Endothelial cell of umbilical vein (primary cell): ENCODE measurements around the gene KASH5. TPM values are rescaled to one million over a fixed set of nuclear protein-coding genes. Genes with fewer than 3 reads are reported as not detected.

Source experiments
- BruUV-seq: library from RNA; stranded (reverse); fragments of 400-500 nt; replicated peaks from 2 replicates; lab custom pipeline; 2021; lab: Mats Ljungman, UMichigan
- CTCF ChIA-PET: fragments of 300-600, 350-600 bp; sonication (Branson Sonifier 250); formaldehyde crosslinking; loops from one replicate; lab custom pipeline; 2021; ENCODE audit warnings: antibody characterized with exemption, inconsistent platforms; lab: Charles Lee
- POLR2A ChIA-PET: fragments of 300-600, 350-600 bp; sonication (Branson Sonifier 250); formaldehyde crosslinking; loops from one replicate; lab custom pipeline; 2021; ENCODE audit warnings: antibody characterized with exemption, inconsistent platforms; lab: Charles Lee
- DNase-seq: peaks from one replicate; pipeline ENCODE4 v3.0.0-alpha.2; 2011; ENCODE audit warnings: low read depth, low spot score
- FAIRE-seq: peaks from 2 replicates; lab custom pipeline; 2011; peaks lifted over from hg19 to GRCh38; lab: Jason Lieb, UNC
- H2AFZ ChIP-seq: 2 replicates; pipeline ENCODE4 v1.6.0; 2012; ENCODE audit warnings: low read depth, low read length, control low read depth, inconsistent platforms
- H3K27ac ChIP-seq: 2 replicates; pipeline ENCODE4 v1.5.1; 2011; ENCODE audit warnings: low read depth, mild to moderate bottlenecking, control low read depth, low read length, moderate library complexity; ENCODE audit not compliant: insufficient read depth
- H3K27me3 ChIP-seq, 2 experiments: 2 replicates each; pipeline versions ENCODE4 v1.6.0 to v1.6.1; 2011; ENCODE audit warnings: low read length in 2 of 2, mixed read lengths in 1 of 2; ENCODE audit not compliant: control insufficient read depth in 2 of 2, insufficient read depth in 2 of 2
- H3K36me3 ChIP-seq, 2 experiments: 2 replicates in 1 of 2; 3 replicates in 1 of 2; pipeline ENCODE4 v1.5.1; 2011; ENCODE audit warnings: low read length in 2 of 2, mild to moderate bottlenecking in 1 of 2, moderate library complexity in 1 of 2; ENCODE audit not compliant: control insufficient read depth in 2 of 2, insufficient read depth in 2 of 2; ENCODE audit errors: extremely low read depth in 1 of 2
- H3K4me1 ChIP-seq: 3 replicates; pipeline ENCODE4 v1.5.1; 2011; ENCODE audit warnings: mild to moderate bottlenecking, low read length; ENCODE audit not compliant: control insufficient read depth, insufficient read depth; ENCODE audit errors: extremely low read depth
- H3K4me2 ChIP-seq: 2 replicates; pipeline ENCODE4 v1.6.1; 2011; ENCODE audit warnings: low read length, control low read depth, mixed read lengths; ENCODE audit not compliant: insufficient read depth
- H3K4me3 ChIP-seq, 3 experiments: fragments of 200-600 bp in 1 of 3; sonication (generic), shearing (Covaris generic) in 1 of 3; replicated peaks in 1 of 3; 2 replicates each; pipeline ENCODE4 v1.5.1; 2011 to 2016; ENCODE audit warnings: control low read depth in 3 of 3, low read length in 3 of 3, mild to moderate bottlenecking in 2 of 3, inconsistent platforms in 1 of 3, low read depth in 1 of 3, moderate library complexity in 1 of 3; ENCODE audit not compliant: insufficient read depth in 1 of 3
- H3K79me2 ChIP-seq: 2 replicates; pipeline ENCODE4 v1.6.0; 2012; ENCODE audit warnings: low read length, inconsistent platforms; ENCODE audit not compliant: control insufficient read depth, insufficient read depth
- H3K9ac ChIP-seq: replicated peaks from 2 replicates; pipeline ENCODE3; 2011; ENCODE audit warnings: low read length, control low read depth; ENCODE audit not compliant: insufficient read depth; ENCODE audit errors: extremely low read depth
- H3K9me1 ChIP-seq: replicated peaks from 3 replicates; pipeline ENCODE4 v1.6.0; 2011; ENCODE audit warnings: mild to moderate bottlenecking, low read length; ENCODE audit not compliant: control insufficient read depth, insufficient read depth; ENCODE audit errors: extremely low read depth
- H3K9me3 ChIP-seq: replicated peaks from 2 replicates; pipeline ENCODE4 v1.5.1; 2012; ENCODE audit warnings: low read length, inconsistent platforms; ENCODE audit not compliant: control insufficient read depth, insufficient read depth
- H4K20me1 ChIP-seq: replicated peaks from 2 replicates; pipeline ENCODE3; 2011; ENCODE audit warnings: mild to moderate bottlenecking, low read length; ENCODE audit not compliant: control insufficient read depth, insufficient read depth; ENCODE audit errors: extremely low read depth
- EZH2 ChIP-seq: IDR thresholded peaks from 2 replicates; pipeline ENCODE4 v1.6.1; 2012; ENCODE audit warnings: borderline replicate concordance, low read depth, mild to moderate bottlenecking, moderate library complexity, low read length, inconsistent platforms; ENCODE audit not compliant: severe bottlenecking
- FOS ChIP-seq: IDR thresholded peaks from 2 replicates; pipeline ENCODE4 v1.6.1; 2011; ENCODE audit warnings: mild to moderate bottlenecking, low read length, moderate library complexity, borderline replicate concordance; ENCODE audit not compliant: insufficient read depth
- GATA2 ChIP-seq: IDR thresholded peaks from 2 replicates; pipeline ENCODE4 v1.7.0; 2011; ENCODE audit warnings: low read depth, mild to moderate bottlenecking, moderate library complexity, mixed read lengths, low read length; ENCODE audit not compliant: insufficient read length, insufficient read depth
- JUN ChIP-seq: IDR thresholded peaks from 2 replicates; pipeline ENCODE4 v1.6.1; 2011; ENCODE audit warnings: borderline replicate concordance, low read depth; ENCODE audit not compliant: insufficient read length, insufficient read depth
- MAX ChIP-seq: IDR thresholded peaks from 2 replicates; pipeline ENCODE4 v1.6.1; 2011; ENCODE audit not compliant: insufficient read depth, insufficient read length
- POLR2AphosphoS5 ChIP-seq: IDR thresholded peaks from 2 replicates; pipeline ENCODE4 v1.6.1; 2012; ENCODE audit warnings: low read depth, mild to moderate bottlenecking, control low read depth, low read length, moderate library complexity; ENCODE audit not compliant: insufficient read depth
- dilution Hi-C: fragments of 300-500 bp; cut with MboI; formaldehyde crosslinking; loops from one replicate; pipeline ENCODE4 v1.15.0; 2019; ENCODE audit warnings: low sequenced_read_pairs; ENCODE audit not compliant: extremely low pct_ligation_motif_present
- intact Hi-C: fragments of 100-400 bp; cut with micrococcal nuclease; formaldehyde crosslinking; loops from one replicate; pipeline ENCODE4 v1.10.0; 2022
- polyA plus RNA-seq, 4 experiments: library from polyadenylated mRNA; depleted of rRNA in 3 of 4; stranded (reverse) in 3 of 4; unstranded in 1 of 4; fragments of >200 nt; gene quantifications; 2 replicates each; pipeline versions ENCODE4 v1.2.1 to v1.2.3, GENCODE V29; 2011 to 2012; ENCODE audit warnings: missing spikeins in 1 of 4
- total RNA-seq: library from RNA; stranded (reverse); gene quantifications from 2 replicates; pipeline ENCODE4 v1.2.3, GENCODE V29; 2021

Gene KASH5
- total and polyA plus RNA-seq, 2 donors (not counting 3 experiments of a cell fraction or from before 2014, with no cell fraction given): 0.03 TPM; not detected in 1

- Histone ChIP-seq H3K79me2 (no peaks in the 10 kb centered on the region), H3K4me3 (no peak overlapping the region), H3K27ac (no peak overlapping the region), H3K36me3 (no peaks in the 10 kb centered on the region), H3K4me2 (no peak overlapping the region), H3K9ac (no peak overlapping the region), H3K4me1 (no peaks in the 10 kb centered on the region), H3K9me1 (no peaks in the 10 kb centered on the region), H2AFZ (no peak overlapping the region), H3K27me3 (peaks cover 0 to 2% of the 10 kb centered on the region in 2 experiments), H4K20me1 (no peaks in the 10 kb centered on the region), H3K9me3 (no peaks in the 10 kb centered on the region)
- TF ChIP-seq EZH2 (no peak), JUN (no peak), FOS (no peak), MAX (no peak), GATA2 (no peak), POLR2AphosphoS5 (no peak)
- no TSS peak for BruUV-seq
- DNase-seq (no peak), FAIRE-seq (no peak)
- dilution Hi-C loops: no loop called here
- CTCF ChIA-PET: no interaction called here
- POLR2A ChIA-PET: no interaction called here
- intact Hi-C loops: no loop called here
Observed at GRCh38 chr19:49395581-49396407, 7.7 kb downstream of the KASH5 start.
